Lung (tissue), 12 donors: ENCODE measurements around the gene B4GAT1. TPM values are rescaled to one million over a fixed set of nuclear protein-coding genes. Genes with fewer than 3 reads are reported as not detected.
A peak's percentile ranks its signal among the peaks of the same experiment; 100 is the strongest.
"Not testable (repeated sequence)": the region's sequence is repeated elsewhere in the genome, so short reads cannot be mapped to it uniquely, and the experiment has no call there.

Experiments used
- ATAC-seq: fragments of 200-7000 bp; cut with Tn5 transposase; one replicate; pipeline ENCODE4 v1.9.1; 2020; ENCODE audit warnings: moderate number of reproducible peaks; ENCODE audit not compliant: insufficient read depth, low FRiP score
- DNase-seq, 3 donors: peaks; one replicate each; pipeline ENCODE4 v3.0.0-alpha.2; 2013 to 2017
- H3K27ac ChIP-seq, 2 donors: one replicate each; pipeline ENCODE4 v1.5.1; 2013; ENCODE audit warnings: mild to moderate bottlenecking in 2 of 2, moderate library complexity in 2 of 2, control low read depth in 1 of 2, inconsistent platforms in 1 of 2, low read depth in 1 of 2, low read length in 1 of 2
- H3K27me3 ChIP-seq, 3 donors: one replicate each; pipeline ENCODE4 v1.5.1; 2013; ENCODE audit warnings: low read length in 2 of 3; ENCODE audit not compliant: control insufficient read depth in 3 of 3, insufficient read depth in 3 of 3
- H3K36me3 ChIP-seq, 4 donors: one replicate each; pipeline ENCODE4 v1.5.1; 2013; ENCODE audit warnings: low read length in 4 of 4, mild to moderate bottlenecking in 1 of 4, moderate library complexity in 1 of 4; ENCODE audit not compliant: control insufficient read depth in 4 of 4, insufficient read depth in 4 of 4
- H3K4me1 ChIP-seq, 5 donors: one replicate each; pipeline ENCODE4 v1.5.1; 2013; ENCODE audit warnings: low read length in 5 of 5, mild to moderate bottlenecking in 2 of 5, moderate library complexity in 1 of 5; ENCODE audit not compliant: control insufficient read depth in 5 of 5, insufficient read depth in 5 of 5
- H3K4me3 ChIP-seq: one replicate; pipeline ENCODE4 v1.5.1; 2013; ENCODE audit warnings: mild to moderate bottlenecking, control low read depth, moderate library complexity
- H3K9ac ChIP-seq, 2 donors: one replicate each; pipeline ENCODE4 v1.5.1; 2013; ENCODE audit warnings: low read length in 2 of 2, control low read depth in 1 of 2; ENCODE audit not compliant: insufficient read depth in 1 of 2
- H3K9me3 ChIP-seq, 4 donors: one replicate each; pipeline ENCODE4 v1.5.1; 2013; ENCODE audit warnings: low read length in 3 of 4, mild to moderate bottlenecking in 1 of 4, moderate library complexity in 1 of 4; ENCODE audit not compliant: control insufficient read depth in 4 of 4, insufficient read depth in 3 of 4
- WGBS, 2 donors: extraction: QIAGEN DNeasy Blood & Tissue Kit; methylation state at CpG; one replicate each; pipeline ENCODE4 v1.1.7; 2013; 5-methylcytosine and 5-hydroxymethylcytosine counted together
- polyA plus RNA-seq, 2 donors: library from polyadenylated mRNA; stranded (reverse); fragments of 200-250 nt; gene quantifications; one replicate each; pipeline ENCODE4 v1.2.1, GENCODE V29; 2013
- total RNA-seq, 2 donors: library from RNA; depleted of rRNA in 1 of 2; stranded (reverse); fragments of >200 nt in 1 of 2; gene quantifications; one replicate each; pipeline ENCODE4 v1.2.1, GENCODE V29; 2014 to 2021
- TF ChIP-seq, protein P1 (sequence below): IDR thresholded peaks from 2 replicates; pipeline ENCODE4 v1.5.1; 2012; ENCODE audit warnings: mild to moderate bottlenecking; ENCODE audit errors: control extremely low read depth, extremely low read depth
- donor health status: control.
- donor health status: control.
- donor health status: Bipolar disorder and iron deficiency.
- donor health status: healthy.
- donor health status: DM: yes; HTN: yes; CAD: no.

The B4GAT1 gene
- total and polyA plus RNA-seq, 4 donors: 18.2 to 28.0 (median 24.0) TPM

DNA sequence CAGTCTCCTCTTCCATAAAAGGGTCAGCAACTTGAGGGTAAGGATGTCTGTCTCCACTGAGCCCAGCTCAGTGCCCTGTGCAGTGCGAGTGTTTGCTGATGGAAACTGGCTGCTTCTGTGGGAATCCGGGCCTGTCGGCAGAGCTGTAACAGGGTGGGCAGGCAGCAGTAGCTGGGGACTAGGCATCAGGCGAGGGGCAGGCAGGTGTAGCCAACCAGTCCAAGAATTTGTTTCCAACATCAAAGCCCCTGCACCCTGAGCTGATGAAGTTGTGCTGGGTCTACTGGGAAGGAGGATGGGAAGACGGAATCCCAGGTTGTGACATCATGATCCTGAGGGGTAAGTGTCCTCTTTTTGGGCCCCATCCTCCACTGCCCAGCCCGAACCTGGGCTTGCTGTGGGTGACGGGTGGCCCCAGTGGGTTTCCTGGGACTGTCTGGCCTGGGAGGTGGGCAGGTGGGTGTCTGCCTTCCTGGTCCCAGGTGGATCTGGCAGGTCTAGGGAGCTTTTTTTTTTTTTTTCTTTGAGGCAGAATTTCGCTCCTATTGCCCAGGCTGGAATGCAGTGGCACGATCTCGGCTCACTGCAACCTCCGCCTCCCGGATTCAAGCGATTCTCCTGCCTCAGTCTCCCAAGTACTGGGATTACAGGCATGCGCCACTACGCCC, 13.1 kb upstream of the B4GAT1 start:
- TF ChIP-seq, protein P1, sequence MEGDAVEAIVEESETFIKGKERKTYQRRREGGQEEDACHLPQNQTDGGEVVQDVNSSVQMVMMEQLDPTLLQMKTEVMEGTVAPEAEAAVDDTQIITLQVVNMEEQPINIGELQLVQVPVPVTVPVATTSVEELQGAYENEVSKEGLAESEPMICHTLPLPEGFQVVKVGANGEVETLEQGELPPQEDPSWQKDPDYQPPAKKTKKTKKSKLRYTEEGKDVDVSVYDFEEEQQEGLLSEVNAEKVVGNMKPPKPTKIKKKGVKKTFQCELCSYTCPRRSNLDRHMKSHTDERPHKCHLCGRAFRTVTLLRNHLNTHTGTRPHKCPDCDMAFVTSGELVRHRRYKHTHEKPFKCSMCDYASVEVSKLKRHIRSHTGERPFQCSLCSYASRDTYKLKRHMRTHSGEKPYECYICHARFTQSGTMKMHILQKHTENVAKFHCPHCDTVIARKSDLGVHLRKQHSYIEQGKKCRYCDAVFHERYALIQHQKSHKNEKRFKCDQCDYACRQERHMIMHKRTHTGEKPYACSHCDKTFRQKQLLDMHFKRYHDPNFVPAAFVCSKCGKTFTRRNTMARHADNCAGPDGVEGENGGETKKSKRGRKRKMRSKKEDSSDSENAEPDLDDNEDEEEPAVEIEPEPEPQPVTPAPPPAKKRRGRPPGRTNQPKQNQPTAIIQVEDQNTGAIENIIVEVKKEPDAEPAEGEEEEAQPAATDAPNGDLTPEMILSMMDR: no peak
- H3K9me3 ChIP-seq: no peaks in the 10 kb centered on the region
- H3K9ac ChIP-seq: no peak overlapping the region
- 95% methylated on average over 15 of the region's 15 CpGs for WGBS, 2 donors
- H3K36me3 ChIP-seq: no peaks in the 10 kb centered on the region
- ATAC-seq (no peak), DNase-seq (no peak)
- no peaks in the 10 kb centered on the region for H3K4me1 ChIP-seq
- no peaks in the 10 kb centered on the region for H3K27me3 ChIP-seq
- H3K27ac ChIP-seq: no peak overlapping the region
- no peak overlapping the region for H3K4me3 ChIP-seq

DNA sequence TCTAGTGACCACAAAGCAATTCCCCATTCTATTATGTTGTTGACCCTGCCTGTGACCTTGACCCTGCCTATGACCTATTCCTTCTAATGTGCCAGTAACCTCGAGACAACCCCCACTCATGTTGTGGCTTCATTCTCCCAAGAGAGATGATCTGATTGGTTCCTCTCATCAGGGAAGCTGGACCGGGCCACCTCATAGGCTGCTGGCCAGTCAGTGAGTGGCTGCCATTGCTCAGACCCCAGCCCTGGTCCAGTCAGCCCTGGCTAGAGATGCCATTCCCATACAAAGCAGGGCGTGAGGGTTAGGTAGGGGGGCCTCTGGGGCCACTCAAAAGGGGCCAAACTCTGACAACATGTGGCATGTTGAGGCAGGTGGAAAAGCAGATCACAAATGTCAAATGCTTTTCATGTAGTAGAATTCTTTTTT, 12.2 kb upstream of the B4GAT1 start:
- H3K27ac ChIP-seq: no peak overlapping the region
- no peaks in the 10 kb centered on the region for H3K27me3 ChIP-seq
- no peaks in the 10 kb centered on the region for H3K9me3 ChIP-seq
- no peaks in the 10 kb centered on the region for H3K4me1 ChIP-seq
- DNase-seq: no peak
- no peak overlapping the region for H3K4me3 ChIP-seq
- WGBS, 2 donors: 74 to 77% methylated on average over 3 of the region's 3 CpGs
- TF ChIP-seq, protein P1: no peak
- no peaks in the 10 kb centered on the region for H3K36me3 ChIP-seq
- no peak overlapping the region for H3K9ac ChIP-seq
- ATAC-seq: no peak

DNA sequence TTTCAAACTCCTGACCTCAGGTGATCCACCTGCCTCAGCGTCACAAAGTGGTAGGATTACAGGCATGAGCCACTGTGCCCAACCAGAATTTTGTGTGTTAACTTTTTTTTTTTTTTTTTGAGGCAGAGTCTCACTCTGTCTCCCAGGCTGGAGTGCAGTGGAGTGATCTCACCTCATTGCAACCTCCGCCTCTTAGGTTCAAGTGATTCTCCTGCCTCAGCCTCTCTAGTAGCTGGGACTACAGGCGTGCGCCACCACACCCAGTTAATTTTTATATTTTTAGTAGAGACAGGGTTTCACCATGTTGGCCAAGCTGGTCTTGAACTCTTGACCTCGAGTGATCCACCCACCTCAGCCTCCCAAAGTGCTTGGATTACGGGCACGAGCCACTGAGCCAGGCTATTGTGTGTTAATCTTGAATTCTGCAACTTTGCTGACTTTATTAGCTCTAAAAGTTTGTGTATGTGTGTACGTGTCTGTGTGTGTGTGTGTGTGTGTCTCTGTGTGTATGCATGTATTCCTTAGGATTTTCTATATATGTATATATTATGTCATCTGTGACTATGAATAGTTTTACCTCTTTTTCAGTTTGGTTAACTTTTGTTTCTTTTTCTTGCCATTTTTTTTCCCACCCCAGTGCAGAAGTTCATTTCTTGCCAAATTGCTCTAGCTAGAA, 3.3 kb upstream of the B4GAT1 start:
- not testable (repeated sequence) for DNase-seq, H3K27me3 ChIP-seq, ATAC-seq, H3K4me3 ChIP-seq, H3K36me3 ChIP-seq, H3K9me3 ChIP-seq, H3K9ac ChIP-seq, H3K27ac ChIP-seq
- 78 to 84% methylated on average over 8 of the region's 8 CpGs for WGBS, 2 donors
- peaks cover 7 to 20% (median 14%) of the 10 kb centered on the region in 5 donors for H3K4me1 ChIP-seq

DNA sequence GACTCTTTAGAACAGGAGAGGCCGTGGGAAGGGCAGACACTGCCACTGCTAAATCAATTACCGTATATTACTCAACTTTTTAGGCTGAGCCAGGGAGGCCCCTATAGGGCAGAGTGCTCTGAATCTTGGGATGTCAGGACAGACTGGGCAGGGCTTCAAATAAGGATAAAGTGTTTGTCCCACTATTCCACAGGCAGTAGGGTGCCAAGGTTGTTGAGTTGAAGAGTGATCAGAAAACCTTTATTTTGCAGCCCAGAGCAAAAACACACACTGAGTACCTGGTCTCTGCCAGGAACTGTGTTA, 1.6 kb upstream of the B4GAT1 start:
- DNase-seq: no peak
- H3K4me1 ChIP-seq: peaks cover 8 to 32% (median 18%) of the 10 kb centered on the region in 5 donors
- 58 to 71% methylated on average over 2 of the region's 2 CpGs for WGBS, 2 donors
- TF ChIP-seq, protein P1: no peak
- H3K4me3 ChIP-seq: no peak overlapping the region
- peaks cover 0 to 2% (median 0%) of the 10 kb centered on the region in 4 donors for H3K9me3 ChIP-seq
- peak overlapping the region in 1 of 2 donors; percentile 37 for H3K27ac ChIP-seq
- H3K9ac ChIP-seq: peak overlapping the region in 1 of 2 donors; percentile 13
- peaks cover 0 to under 1% (median 0%) of the 10 kb centered on the region in 4 donors for H3K36me3 ChIP-seq
- no peaks in the 10 kb centered on the region for H3K27me3 ChIP-seq
- ATAC-seq: no peak
